ENCODE results near the gene SLC44A5.
A peak's percentile ranks its signal among the peaks of the same experiment; 100 is the strongest.
"Not testable (repeated sequence)": the region's sequence is repeated elsewhere in the genome, so short reads cannot be mapped to it uniquely, and the experiment has no call there.

Gene SLC44A5

GRCh38 chr1:75444220-75444619 lies 166.7 kb downstream of the SLC44A5 start:
- no peak for DNase-seq

- no peak for DNase-seq
Measured at GRCh38 chr1:75440274-75440673, 170.6 kb downstream of the SLC44A5 start.

- no peak for DNase-seq
Measured at GRCh38 chr1:75438355-75438754, 172.6 kb downstream of the SLC44A5 start.

GRCh38 chr1:75431843-75432242 lies 179.1 kb downstream of the SLC44A5 start:
- DNase-seq = no peak

- DNase-seq = no peak
Measured at GRCh38 chr1:75430526-75430925, 180.4 kb downstream of the SLC44A5 start.

- no peak for DNase-seq
Measured at GRCh38 chr1:75426688-75427087, 184.2 kb downstream of the SLC44A5 start.

GRCh38 chr1:75425001-75425650 lies 185.8 kb downstream of the SLC44A5 start:
- DNase-seq = no peak

GRCh38 chr1:75423616-75424015 lies 187.3 kb downstream of the SLC44A5 start:
- DNase-seq = peak; percentile 32

GRCh38 chr1:75423136-75423535 lies 187.8 kb downstream of the SLC44A5 start:
- no peak for DNase-seq

GRCh38 chr1:75421371-75421770 lies 189.5 kb downstream of the SLC44A5 start:
- no peak for DNase-seq

- DNase-seq = no peak
Measured at GRCh38 chr1:75415187-75415586, 195.7 kb downstream of the SLC44A5 start.

- DNase-seq = no peak
Measured at GRCh38 chr1:75412616-75413015, 198.3 kb downstream of the SLC44A5 start.

GRCh38 chr1:75404681-75405080 lies 206.2 kb downstream of the SLC44A5 start:
- DNase-seq = not testable (repeated sequence)

GRCh38 chr1:75403147-75403646 lies 207.7 kb downstream of the SLC44A5 start:
- not testable (repeated sequence) for DNase-seq

- no peak for DNase-seq
Measured at GRCh38 chr1:75400716-75401115, 210.2 kb downstream of the SLC44A5 start.

- DNase-seq = no peak
Measured at GRCh38 chr1:75396745-75397144, 214.2 kb downstream of the SLC44A5 start.

- no peak for DNase-seq
Measured at GRCh38 chr1:75396260-75396659, 214.7 kb downstream of the SLC44A5 start.

- DNase-seq = no peak
Measured at GRCh38 chr1:75394386-75395139, 216.4 kb downstream of the SLC44A5 start.

- no peak for DNase-seq
Measured at GRCh38 chr1:75392278-75392677, 218.6 kb downstream of the SLC44A5 start.

GRCh38 chr1:75375476-75376447 lies 235.2 kb downstream of the SLC44A5 start:
- peak; percentile 9 for DNase-seq

- no peak for DNase-seq
Measured at GRCh38 chr1:75373542-75374159, 237.3 kb downstream of the SLC44A5 start.

GRCh38 chr1:75366595-75366994 lies 244.3 kb downstream of the SLC44A5 start:
- no peak for DNase-seq

- no peak for DNase-seq
Measured at GRCh38 chr1:75361260-75361659, 249.7 kb downstream of the SLC44A5 start.

All from retina (tissue), 1 donor.